HK-2 (cell line): ENCODE data around the gene SESN3.
"Not testable (repeated sequence)": the region's sequence is repeated elsewhere in the genome, so short reads cannot be mapped to it uniquely, and the experiment has no call there.

Source experiments
- DNase-seq: peaks from one replicate; pipeline ENCODE4 v3.0.0-alpha.2; 2018; ENCODE audit not compliant: unreplicated experiment

Gene SESN3

DNA sequence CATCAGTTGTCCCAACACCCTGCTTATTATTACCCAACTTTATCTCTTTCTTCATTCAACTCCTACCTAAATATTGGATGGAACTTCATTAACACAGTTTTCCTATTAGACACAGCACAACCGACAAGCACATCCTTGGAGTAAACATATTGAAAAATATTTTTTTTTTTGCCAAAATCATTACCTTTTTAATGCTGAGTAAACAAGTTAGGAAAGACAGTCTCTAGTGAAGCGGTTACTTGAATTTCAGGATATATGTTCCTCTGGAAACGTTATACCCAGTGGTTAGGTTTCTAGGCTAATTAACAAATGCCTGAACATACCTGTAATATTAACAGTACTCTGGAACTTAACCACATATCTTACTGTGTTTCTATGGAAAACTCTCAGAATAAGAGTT lies 11.4 kb downstream of the SESN3 start:
- DNase-seq, result no peak

DNA sequence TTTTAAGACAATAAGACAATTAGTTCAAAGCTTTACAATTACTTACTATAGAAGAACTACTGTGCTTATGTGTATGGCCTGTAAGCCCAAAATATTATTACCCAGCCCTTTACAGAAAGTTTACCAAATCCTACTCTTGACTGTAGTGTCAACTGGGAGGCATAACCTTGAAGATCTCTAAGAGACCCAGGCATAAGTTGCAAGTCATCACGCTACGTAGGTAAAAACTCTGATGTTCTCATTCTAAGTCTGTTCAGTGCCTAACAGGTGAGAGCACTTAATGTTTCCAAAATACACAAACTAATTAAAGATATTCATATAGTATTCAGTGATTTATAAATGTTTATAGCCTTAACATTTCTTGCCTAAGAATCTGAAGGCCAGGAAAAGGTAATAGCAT lies 12.9 kb downstream of the SESN3 start:
- DNase-seq, result no peak

DNA sequence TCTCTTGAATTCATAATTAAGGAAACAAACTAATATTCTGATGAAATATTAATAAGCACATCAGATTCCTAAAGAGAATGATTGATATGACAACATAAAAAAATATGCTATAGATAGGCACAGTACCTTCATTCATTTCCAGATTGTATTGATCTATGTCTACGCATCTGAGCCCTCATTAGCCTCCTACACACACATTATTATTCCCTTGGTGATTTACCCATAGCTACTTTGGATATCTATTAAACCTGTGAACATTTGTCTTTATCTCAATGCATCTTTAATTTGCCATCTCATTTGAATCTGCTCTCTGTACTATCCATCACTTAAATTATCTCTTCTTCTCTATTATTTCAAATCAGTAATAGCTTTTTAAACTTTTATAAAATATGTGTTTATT lies 18.4 kb downstream of the SESN3 start:
- DNase-seq, result no peak

DNA sequence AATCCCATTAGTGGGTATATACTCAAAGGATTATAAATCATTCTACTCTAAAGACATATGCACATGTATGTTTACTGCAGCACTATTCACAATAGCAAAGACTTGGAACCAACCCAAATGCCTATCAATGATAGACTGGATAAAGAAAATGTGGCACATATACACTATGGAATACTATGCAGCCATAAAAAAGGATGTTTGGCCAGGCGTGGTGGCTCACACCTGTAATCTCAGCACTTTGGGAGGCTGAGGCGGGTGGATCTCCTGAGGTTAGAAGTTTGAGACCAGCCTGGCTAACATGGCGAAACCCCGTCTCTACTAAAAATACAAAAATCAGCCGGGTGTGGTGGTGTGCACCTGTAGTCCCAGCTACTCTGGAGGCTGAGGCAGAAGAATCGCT lies 21.5 kb downstream of the SESN3 start:
- not testable (repeated sequence) for DNase-seq

DNA sequence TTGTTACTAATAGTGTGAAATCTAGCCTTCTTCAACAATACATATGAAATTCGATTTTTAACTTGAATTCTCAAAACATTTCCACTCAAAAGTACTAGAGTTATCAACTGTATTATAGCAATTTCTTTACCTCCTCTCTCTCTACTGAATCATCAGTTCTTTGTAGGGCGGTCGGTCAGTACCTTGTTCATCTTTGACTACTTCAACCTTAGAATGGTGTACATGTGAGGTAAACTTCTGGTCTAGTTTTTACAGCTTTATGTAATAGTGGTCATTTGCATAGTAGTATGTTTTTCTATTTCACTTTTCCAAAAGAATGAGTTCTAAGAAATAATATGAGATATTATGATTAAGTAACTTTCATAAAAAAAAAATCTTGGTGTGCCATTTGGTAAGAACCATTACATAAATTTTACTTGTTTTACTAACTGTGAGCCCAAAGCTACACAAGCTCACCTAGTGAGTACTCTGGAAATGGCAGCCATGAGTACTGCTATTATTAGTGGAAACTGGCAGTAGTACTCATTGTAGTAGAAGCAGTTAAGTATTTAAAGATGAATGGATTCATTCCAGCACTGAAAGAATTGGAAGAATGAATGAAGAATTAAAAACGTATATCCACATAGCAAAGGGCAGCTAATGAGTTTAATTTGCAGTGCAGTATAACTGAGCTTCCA lies 30.1 kb downstream of the SESN3 start:
- DNase-seq, result no peak

DNA sequence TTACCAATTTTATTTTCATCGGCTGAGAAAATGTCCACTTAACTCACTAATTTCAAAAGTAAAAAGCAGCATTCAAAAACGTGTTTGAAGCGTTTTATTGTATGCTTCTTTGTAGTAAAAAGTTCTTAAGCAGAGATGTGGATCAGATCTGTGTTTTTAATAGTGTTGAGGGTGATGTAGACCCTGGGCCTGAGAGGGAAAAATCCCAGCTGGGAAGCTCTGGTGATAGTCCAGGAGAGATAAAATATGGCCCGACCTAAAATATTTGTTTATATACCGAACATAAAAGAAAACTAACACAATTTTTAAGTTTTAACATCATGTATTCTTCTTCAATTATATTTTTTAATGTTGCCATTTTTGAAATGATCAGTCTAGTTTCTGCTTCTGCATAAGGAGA lies 35.2 kb downstream of the SESN3 start:
- DNase-seq, result no peak

DNA sequence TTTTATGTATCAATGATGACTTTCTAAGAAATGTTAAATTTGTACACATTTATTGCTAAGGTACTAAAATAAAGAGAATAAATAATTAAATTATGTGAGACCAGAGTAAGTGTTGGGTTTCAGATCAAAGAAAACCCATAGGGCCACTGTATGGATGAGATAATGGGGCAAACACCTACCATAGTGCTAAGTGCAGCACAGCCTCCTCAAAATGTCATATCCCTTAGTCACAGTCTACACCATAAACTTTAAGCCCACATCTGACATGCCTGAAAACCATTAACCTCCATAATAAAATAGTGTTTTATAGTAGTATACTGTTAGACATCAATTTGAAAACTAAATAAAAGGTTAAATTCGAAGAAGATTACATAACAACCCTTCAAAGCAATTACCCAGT lies 37.5 kb downstream of the SESN3 start:
- DNase-seq, result no peak

DNA sequence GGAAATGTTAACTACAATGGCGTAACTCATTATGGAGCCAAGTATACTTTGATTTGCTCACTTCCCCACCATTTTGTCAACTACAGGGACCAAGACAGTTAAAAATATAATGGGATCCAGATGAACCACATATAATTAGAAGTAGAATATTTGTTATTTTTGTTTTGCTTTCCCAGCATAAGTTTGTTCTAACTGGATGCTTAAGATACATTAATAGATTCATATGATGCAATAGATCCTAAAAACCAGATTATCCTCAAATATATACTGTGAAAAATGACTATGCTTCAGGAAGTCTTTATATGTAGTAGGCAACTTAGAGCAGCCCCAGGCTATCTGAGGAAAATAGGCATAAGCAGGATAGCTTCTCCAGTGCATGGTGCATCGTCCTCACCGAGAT lies 38.3 kb downstream of the SESN3 start:
- DNase-seq, result no peak

DNA sequence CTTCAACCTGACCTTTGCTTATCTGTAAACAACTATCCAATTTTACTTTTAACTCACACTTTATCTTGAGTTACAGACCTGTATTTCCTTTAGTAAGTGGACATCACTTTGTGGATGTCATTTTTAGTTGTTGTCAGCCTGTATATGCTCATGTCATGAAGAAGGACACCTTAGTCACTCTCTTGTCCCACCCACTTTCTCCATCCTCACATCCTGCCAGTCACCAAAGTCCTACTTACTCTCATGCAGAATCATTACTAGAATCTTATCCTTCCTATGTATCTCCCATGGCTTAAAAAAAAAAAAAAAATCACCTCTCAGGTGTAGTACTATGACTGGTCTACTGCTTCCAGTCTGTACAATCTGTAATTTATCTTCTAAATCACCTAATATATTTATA lies 43.3 kb downstream of the SESN3 start:
- no peak for DNase-seq

DNA sequence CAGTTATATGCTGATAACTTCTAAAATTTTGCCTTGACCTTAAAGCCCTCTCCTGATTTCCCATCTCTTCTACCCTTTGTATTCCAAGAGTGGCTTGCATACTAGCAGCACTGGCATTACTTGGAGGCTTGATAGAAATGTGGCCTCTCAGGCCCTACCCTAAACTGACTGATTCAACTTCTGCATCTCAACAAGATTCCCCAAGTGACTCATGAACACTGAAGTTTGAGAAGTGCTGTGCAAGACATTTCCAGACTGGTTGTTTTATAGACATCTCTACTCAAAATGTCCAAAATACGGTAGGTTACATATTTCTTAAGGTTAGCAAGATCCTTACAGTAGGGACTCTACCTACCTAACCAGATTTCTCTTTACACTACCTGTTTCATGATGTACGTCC lies 48.6 kb downstream of the SESN3 start:
- DNase-seq, result no peak

DNA sequence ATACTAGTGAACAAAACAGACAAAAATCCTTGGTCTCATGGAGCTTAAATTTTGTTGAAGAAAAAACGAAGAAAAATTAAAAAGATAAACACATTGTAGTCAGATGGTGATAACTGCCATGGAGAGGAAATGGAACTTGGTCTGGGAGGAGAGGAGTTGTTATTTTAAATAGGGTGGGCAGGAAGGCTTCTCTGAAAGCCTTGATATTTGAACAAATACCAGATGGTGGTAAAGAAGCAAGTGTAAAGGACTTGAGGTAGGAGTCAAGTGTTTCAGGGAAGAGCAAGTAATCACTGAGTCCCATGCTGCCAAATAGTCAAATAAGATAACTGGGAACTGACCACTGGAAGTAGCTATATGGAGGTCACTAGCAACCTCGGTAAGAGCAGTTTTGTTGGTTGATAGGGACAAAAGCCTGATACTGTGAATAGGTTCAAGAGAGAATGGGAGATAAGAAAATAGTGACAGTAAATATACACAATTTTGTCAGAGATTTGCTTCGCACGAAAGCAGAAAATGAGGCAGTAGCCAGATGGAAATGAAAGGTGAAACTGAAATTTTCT lies 55.1 kb downstream of the SESN3 start:
- no peak for DNase-seq

DNA sequence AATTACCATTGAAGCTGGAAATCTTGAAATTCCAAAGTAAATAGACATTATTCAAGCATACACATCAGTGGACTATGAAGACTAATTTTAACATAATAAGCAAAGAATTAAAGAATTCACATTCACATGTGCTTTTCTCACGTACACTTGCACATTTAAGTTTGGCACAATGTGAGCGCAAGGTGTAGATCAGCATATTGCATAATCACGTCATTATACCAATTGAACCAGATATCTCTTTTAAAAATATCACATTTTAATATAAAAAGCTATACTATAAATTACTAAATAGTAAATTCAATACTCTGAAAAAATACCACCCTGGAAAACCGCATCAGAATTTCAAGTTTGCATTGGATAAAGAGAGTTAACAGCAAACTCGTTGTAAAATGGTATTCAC lies 60.7 kb downstream of the SESN3 start:
- no peak for DNase-seq

DNA sequence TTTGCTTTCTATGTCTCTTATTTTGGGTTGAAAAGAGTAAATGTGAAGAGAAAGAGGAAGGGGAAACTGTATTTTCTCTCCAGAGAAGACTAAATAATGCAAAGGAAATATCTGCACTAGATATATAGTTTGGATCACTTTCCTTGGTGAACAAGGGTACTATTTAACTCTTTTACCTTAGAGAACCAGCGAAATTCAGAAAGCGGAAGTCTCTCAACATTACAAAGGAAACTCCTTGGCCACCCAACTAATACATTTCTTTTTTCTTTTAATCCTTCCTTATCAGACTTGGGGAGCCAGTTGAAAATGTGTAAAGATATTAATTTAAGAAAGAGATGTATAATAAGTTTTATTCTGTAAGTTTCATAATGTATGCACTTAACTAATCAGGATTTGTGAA lies 64.2 kb downstream of the SESN3 start:
- no peak for DNase-seq

DNA sequence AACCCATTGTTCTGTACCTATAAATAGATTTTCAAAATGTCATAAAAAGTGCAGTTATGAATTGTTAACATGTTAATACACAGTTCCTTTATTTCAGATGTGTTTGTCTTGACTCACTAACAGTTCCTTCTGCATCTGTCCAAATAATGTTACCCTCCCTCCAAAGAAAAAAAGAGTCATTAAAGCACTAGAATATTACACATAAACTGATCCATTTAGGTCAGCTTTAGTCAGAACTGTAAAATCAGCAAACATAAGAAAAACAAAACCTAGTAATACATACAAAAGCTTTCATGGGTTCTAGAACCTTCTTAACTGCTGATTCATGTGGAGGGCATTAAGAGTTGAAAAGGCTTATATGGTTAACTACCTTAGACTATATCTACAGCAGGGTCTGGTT lies 65.4 kb downstream of the SESN3 start:
- no peak for DNase-seq

DNA sequence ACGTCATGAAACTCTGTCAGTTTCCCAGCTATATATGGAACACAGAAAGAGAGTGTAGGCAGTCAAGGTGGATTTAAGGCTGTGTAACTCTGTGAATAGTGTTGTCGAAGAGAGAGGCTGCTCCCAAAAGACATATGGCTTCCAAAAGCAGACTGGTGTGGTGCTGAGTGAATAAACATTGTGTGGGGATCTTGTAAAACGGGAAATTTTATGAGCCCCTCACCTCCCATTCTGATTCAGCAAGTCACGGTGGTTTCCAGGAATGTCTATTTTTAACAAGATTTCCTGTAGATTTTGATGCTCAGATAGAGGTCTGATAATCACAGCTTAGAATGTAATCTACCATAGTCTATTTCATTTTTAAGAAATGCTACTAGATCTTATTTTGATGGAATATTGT lies 67.9 kb downstream of the SESN3 start:
- DNase-seq, result no peak

DNA sequence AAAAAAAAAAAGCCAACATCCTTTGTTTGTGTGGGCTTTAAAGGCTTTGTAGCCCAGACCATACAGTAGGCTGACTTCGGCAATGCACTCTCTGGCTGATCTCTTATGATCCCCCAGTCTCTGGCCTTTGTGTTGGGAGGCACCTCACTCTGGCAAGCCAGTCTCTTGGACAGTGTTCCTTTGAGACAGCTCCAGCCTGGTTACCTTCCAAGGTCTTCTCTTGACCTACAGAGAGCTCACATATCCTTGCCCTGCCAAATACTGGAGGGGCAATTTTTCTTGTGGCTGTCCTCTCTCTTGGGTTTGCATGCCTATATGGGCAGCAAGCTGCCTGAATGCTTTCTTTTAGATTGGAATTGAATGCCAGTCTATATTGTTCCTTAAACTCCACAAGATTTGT lies 69.8 kb downstream of the SESN3 start:
- no peak for DNase-seq

DNA sequence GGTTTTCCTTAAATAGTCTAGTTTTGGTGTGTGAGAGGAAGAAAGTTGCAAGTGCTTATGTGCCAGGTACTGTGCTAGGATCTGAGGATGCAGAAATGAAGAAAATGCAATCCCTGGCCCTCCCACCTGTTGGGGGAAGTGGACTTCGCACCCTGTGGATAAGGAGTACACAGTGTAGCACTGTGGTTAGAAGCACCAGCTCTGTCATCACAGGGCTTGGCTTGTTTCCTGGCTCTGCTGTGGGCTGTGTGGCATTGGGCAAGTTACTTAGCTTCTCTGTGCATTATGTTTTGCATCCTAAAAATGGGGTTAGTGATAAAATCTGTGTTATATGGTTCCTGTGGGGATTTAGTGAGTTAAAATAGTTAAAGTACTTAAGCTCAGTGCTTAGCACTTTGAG lies 73.2 kb downstream of the SESN3 start:
- DNase-seq, result no peak

DNA sequence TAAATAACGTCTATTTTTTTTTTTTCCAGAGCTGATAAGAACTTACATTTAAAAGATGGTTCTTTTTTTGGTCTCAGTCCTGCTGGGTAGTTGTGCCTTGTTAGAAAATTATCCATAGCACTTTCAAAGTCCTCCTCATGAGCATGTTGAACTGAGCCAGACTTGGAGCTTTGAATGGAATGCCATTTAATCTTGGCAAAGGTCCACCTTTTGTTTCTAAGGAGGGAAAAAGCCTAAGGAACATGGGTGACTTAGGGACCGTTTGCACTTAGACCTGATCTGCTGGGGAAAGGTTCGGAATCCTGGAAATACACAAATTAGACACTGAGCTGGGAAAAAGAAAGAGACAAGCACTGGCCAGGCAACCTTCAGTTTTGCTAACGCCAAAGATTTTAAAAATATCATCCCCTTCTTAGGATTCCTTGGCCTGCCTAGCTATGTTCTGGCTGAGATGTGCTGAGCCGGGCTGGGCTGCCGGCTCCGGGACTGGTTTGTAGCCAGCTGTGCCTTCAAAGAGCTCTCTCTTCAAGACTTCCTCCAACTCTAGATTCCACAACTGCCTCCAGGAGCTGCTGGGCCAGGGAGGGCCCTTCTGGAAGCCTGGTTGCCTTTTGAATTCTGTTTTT lies 74.0 kb downstream of the SESN3 start:
- no peak for DNase-seq

DNA sequence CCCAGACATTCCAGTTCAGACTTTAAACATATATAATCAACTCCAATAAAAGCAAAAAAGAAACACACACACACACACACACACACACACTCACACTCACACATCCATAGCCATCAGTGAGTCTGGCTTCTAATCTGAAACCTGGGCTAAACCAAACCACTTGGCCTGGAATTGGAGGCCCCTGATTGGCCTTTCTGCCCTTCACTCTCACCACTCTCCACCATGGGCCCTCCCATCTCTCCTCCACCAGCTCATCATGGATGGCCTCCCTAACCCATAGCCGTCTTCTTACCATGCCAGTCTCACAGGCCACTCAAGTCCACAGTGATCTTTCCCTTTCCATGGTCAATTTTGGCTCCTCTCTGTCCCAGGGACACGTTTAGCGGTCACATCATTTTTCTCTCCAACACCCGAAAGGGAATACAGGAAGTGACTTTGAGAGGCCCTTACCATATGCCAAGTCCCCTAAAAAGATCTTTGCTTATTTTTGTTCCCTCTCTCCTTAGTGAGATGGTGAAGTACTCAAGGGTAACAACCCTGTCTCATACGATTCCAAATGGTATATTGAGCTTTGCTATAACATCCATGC lies 74.8 kb downstream of the SESN3 start:
- DNase-seq, result no peak

DNA sequence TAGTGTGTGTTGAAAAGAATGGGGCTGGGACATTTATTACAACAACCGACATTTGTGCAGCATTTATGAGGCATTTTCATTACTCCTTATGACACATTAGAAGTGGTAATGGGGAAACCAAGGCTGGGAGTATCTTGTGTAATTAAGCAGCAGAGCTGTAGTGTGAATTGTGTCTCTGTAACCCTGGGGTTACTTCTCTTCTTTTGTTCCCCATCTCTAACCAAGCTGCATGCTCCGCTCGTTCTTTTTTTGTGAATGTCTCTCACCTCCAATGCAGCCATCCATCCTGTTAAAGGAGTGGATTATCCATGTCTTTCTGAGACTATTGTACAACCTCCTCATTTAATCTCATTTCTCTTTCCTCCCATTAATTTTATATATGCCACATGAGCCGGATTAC lies 75.6 kb downstream of the SESN3 start:
- no peak for DNase-seq

DNA sequence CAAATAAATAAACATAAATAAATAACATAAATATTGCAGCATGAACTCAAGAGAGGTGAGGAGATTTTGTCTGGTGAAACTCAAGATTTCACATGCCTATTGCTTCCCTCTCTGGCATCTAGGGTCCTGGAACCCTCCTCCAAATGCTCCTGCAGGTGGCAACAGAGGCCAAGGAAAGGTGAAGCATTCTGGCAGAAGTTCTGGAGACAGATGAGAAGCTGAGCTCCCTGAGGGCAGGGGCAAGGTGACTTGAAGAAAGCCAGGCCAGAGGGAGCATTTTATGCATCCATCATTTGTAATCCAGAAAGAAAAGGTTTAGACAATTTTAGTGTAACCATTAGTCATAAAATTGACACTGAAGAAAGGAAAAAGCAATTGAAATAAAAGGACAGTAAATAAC lies 76.5 kb downstream of the SESN3 start:
- no peak for DNase-seq

DNA sequence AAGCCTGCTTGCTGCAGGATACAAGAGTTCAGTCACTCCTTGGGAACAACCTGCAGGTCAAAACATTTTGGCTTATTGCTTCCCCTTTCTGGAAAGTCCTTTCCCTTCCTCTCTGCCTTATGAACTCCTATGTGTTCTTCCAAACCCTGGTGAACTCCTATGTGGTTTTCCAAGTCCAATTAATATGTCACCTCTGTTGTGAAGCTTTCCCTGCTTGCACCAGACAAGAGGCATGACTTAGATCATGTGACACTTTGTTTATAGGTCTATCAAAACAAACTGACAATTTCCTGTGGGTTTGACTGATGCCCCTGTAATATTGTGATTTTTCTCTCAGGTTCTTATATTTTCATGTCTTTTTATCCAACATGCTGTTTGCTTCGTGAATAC lies 77.2 kb downstream of the SESN3 start:
- DNase-seq, result no peak
